SU-DHL-6 (cell line): ENCODE measurements around the gene ATG101.

Source experiments
- CTCF ChIP-seq: fragments of 200-600 bp; sonication (generic); IDR thresholded peaks from one replicate; pipeline ENCODE4 v1.5.1; 2017; ENCODE audit warnings: antibody characterized with exemption, mild to moderate bottlenecking, low read length, moderate library complexity; ENCODE audit not compliant: insufficient read depth, poor library complexity, severe bottlenecking
- EZH2phosphoT487 ChIP-seq: fragments of 200-600 bp; sonication (generic), shearing (Covaris generic); conservative IDR thresholded peaks from 2 replicates; pipeline ENCODE4 v1.6.1; 2018; ENCODE audit warnings: mild to moderate bottlenecking, antibody characterized with exemption, low read length, moderate library complexity, mixed read lengths

DNA sequence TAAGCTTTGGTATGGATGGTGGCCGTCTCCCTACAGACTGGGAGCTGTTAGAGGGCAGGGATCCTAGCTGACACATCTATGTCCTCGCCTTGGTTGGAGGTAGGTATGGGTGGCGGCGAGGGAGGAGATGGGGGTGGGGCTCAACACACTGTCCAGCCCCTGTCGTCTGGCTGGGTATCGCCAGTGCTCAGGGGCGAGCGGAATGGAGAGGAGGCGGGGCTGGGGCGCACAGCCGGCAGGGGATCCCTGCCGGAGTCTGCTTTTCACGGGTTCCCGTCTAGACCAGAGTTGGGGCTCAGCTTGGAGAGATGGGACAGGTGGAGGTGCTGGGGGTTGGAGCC is 47.0 kb upstream of the ATG101 start:
- TF ChIP-seq CTCF = no peak
- no peak for TF ChIP-seq EZH2phosphoT487
